ENCODE results near the gene RNF40. TPM values are rescaled to one million over a fixed set of nuclear protein-coding genes. Genes with fewer than 3 reads are reported as not detected.

Gene RNF40
- total RNA-seq, 1 experiment from 2014 or later: 85.0 TPM

- TF ChIP-seq, protein P1, sequence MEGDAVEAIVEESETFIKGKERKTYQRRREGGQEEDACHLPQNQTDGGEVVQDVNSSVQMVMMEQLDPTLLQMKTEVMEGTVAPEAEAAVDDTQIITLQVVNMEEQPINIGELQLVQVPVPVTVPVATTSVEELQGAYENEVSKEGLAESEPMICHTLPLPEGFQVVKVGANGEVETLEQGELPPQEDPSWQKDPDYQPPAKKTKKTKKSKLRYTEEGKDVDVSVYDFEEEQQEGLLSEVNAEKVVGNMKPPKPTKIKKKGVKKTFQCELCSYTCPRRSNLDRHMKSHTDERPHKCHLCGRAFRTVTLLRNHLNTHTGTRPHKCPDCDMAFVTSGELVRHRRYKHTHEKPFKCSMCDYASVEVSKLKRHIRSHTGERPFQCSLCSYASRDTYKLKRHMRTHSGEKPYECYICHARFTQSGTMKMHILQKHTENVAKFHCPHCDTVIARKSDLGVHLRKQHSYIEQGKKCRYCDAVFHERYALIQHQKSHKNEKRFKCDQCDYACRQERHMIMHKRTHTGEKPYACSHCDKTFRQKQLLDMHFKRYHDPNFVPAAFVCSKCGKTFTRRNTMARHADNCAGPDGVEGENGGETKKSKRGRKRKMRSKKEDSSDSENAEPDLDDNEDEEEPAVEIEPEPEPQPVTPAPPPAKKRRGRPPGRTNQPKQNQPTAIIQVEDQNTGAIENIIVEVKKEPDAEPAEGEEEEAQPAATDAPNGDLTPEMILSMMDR (IDR thresholded peaks at IDR 0.05; ENCODE audit: unreplicated experiment): no peak
- Mint-ChIP-seq H3K27me3 (ENCODE audit: insufficient read depth, unreplicated experiment) (no peaks in the 10 kb centered on the region), H3K36me3 (ENCODE audit: insufficient read depth, unreplicated experiment) (peaks cover 26% of the 10 kb centered on the region), H3K4me1 (ENCODE audit: insufficient read depth, unreplicated experiment) (peaks cover 16% of the 10 kb centered on the region), H3K27ac (ENCODE audit: low read depth, unreplicated experiment) (no peak overlapping the region), H3K4me3 (ENCODE audit: unreplicated experiment) (no peak overlapping the region), H3K9me3 (ENCODE audit: unreplicated experiment) (no peaks in the 10 kb centered on the region)
- intact Hi-C loops (cut with micrococcal nuclease): loop anchor here (10.0 kb wide), 1 partner anchor 162 kb away; the partner anchor contains the start of gene ORAI3
- no peak for DNase-seq (ENCODE audit: unreplicated experiment)
- ChIA-PET POLR2A (interaction anchor here (1.2 to 1.5 kb wide), 3 partner anchors 23 to 31 kb away, joined by 3 to 6 read pairs (median 6); no protein-coding TSS in a partner anchor), CTCF (interaction anchor here (0.6 to 1.2 kb wide), 2 partner anchors 31 to 97 kb away, joined by 4 to 7 read pairs; no protein-coding TSS in a partner anchor)
- BruUV-seq (replicated peaks): no TSS peak
Measured at GRCh38 chr16:30782486-30783279, 20.6 kb downstream of the RNF40 start.

DNA sequence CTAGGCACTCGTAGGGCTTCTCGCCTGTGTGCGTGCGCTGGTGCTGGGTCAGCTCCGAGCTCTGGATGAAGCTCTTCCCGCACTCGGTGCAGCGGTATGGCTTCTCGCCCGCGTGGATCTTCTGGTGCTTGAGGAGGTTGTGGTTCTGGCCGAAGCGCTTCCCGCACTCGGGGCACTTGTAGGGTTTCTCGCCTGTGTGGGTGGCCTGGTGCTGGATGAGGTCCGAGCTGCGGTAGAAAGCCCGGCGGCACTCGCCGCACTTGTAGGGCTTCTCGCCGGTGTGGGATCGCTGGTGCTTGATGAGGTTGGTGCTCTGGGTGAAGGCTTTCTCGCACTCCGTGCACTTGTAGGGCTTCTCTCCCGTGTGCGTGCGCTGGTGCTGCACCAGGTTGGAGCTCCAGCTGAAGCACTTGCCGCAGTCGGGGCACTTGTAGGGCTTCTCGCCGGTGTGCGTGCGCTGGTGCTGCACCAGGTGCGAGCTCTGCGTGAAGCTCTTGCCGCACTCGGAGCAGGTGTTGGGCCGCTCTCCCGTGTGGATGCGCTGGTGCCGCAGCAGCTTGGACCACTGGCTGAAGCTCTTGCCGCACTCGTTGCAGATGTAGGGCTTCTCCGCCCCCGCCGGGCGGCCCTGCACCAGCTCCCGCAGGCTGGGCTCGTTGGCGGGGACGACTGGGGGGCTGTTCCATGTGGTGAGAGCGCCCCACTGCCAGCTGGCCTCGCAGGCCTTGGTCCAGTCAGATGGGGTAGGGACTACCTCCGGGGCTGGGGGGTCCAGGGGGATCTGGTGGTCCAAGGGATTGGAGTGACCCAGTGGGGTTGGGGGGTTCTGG lies 21.4 kb downstream of the RNF40 start:
- H3K9me3 Mint-ChIP-seq (ENCODE audit: unreplicated experiment): no peaks in the 10 kb centered on the region
- H3K4me1 Mint-ChIP-seq (ENCODE audit: insufficient read depth, unreplicated experiment): peaks cover 14% of the 10 kb centered on the region
- TF ChIP-seq, protein P1 (IDR thresholded peaks at IDR 0.05; ENCODE audit: unreplicated experiment): no peak
- no peak overlapping the region for H3K27ac Mint-ChIP-seq (ENCODE audit: low read depth, unreplicated experiment)
- BruUV-seq (replicated peaks): no TSS peak
- H3K36me3 Mint-ChIP-seq (ENCODE audit: insufficient read depth, unreplicated experiment): peaks cover 31% of the 10 kb centered on the region
- intact Hi-C loops (cut with micrococcal nuclease): loop anchor here (10.0 kb wide), 1 partner anchor 161 kb away; the partner anchor contains the start of gene ORAI3
- CTCF ChIA-PET: interaction anchor here (0.6 to 1.2 kb wide), 2 partner anchors 31 to 96 kb away, joined by 4 to 7 read pairs; no protein-coding TSS in a partner anchor
- no peak overlapping the region for H3K4me3 Mint-ChIP-seq (ENCODE audit: unreplicated experiment)
- H3K27me3 Mint-ChIP-seq (ENCODE audit: insufficient read depth, unreplicated experiment): no peaks in the 10 kb centered on the region
- DNase-seq (ENCODE audit: unreplicated experiment): no peak
- POLR2A ChIA-PET: interaction anchor here (1.2 kb wide), 2 partner anchors 22 to 31 kb away, joined by 3 to 6 read pairs; no protein-coding TSS in a partner anchor

DNA sequence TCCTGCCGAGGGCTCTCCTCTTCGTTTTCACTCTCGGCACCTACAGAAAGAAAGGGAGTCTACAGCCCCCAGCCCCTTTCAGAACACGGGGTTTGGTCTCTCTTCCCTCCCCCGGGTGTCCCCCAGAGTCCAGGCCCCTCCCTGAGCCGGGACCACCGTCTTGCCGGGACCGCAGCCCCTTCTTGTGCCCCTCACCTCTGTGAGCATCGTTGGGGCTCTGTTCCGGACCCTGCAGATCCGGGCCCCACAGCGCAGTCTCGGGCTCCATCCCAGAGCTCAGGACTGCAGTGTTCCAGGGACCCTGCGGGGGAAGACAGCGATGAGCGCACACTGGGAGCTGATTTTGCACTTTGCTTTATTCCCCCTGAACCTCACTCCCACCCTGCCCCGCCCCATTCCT lies 22.1 kb downstream of the RNF40 start:
- Mint-ChIP-seq H3K27ac (ENCODE audit: low read depth, unreplicated experiment) (no peak overlapping the region), H3K4me3 (ENCODE audit: unreplicated experiment) (no peak overlapping the region)
- no TSS peak for BruUV-seq (replicated peaks)

More for the DNA sequence above, 22.1 kb downstream of the RNF40 start:
- no peak for DNase-seq (ENCODE audit: unreplicated experiment)
- intact Hi-C loops (cut with micrococcal nuclease): loop anchor here (10.0 kb wide), 1 partner anchor 161 kb away; the partner anchor contains the start of gene ORAI3
- Mint-ChIP-seq H3K4me1 (ENCODE audit: insufficient read depth, unreplicated experiment) (peaks cover 10% of the 10 kb centered on the region), H3K9me3 (ENCODE audit: unreplicated experiment) (no peaks in the 10 kb centered on the region), H3K27me3 (ENCODE audit: insufficient read depth, unreplicated experiment) (no peaks in the 10 kb centered on the region), H3K36me3 (ENCODE audit: insufficient read depth, unreplicated experiment) (peaks cover 33% of the 10 kb centered on the region)
- TF ChIP-seq, protein P1 (IDR thresholded peaks at IDR 0.05; ENCODE audit: unreplicated experiment): no peak
- POLR2A ChIA-PET: interaction anchor here (0.7 to 5.2 kb wide), 2 partner anchors 21 to 111 kb away, joined by 3 to 123 read pairs; no protein-coding TSS in a partner anchor
- CTCF ChIA-PET: interaction anchor here (0.5 kb wide), 1 partner anchor 308 kb away, joined by 3 read pairs; no protein-coding TSS in a partner anchor

Measured in MCF 10A (cell line).